Testis (tissue), 3 donors: Measurements from ENCODE around the gene CADM1. TPM values are rescaled to one million over a fixed set of nuclear protein-coding genes. Genes with fewer than 3 reads are reported as not detected.
A peak's percentile ranks its signal among the peaks of the same experiment; 100 is the strongest.

ENCODE experiments used
- DNase-seq: peaks from one replicate; pipeline ENCODE4 v3.0.0-alpha.2; 2019
- H3K27ac ChIP-seq, 2 donors: fragments of 200-600 bp; sonication (generic); one replicate each; pipeline ENCODE4 v1.5.1; 2019
- H3K27me3 ChIP-seq: fragments of 200-600 bp; sonication (generic); one replicate; pipeline ENCODE4 v1.5.1; 2019
- H3K36me3 ChIP-seq: fragments of 200-600 bp; sonication (generic); one replicate; pipeline ENCODE4 v1.5.1; 2017; ENCODE audit warnings: low read depth; ENCODE audit errors: missing control alignments
- H3K4me1 ChIP-seq: fragments of 200-600 bp; sonication (generic); one replicate; pipeline ENCODE4 v1.5.1; 2019
- H3K4me3 ChIP-seq, 2 donors: fragments of 200-600 bp; sonication (generic); one replicate each; pipeline ENCODE4 v1.5.1; 2017 to 2019
- H3K9me3 ChIP-seq: fragments of 200-600 bp; sonication (generic); one replicate; pipeline ENCODE4 v1.5.1; 2017
- POLR2A ChIP-seq: fragments of 450-650 bp; IDR thresholded peaks from one replicate; pipeline ENCODE4 v1.6.1; 2017; ENCODE audit warnings: antibody characterized with exemption, mild to moderate bottlenecking, moderate library complexity
- WGBS, 2 donors: methylation state at CpG; one replicate each; pipeline ENCODE4 v1.1.5; 2018; 5-methylcytosine and 5-hydroxymethylcytosine counted together
- intact Hi-C: fragments of 100-400 bp; cut with DNase I; formaldehyde crosslinking; loops from one replicate; pipeline ENCODE4 v1.15.1; 2023; ENCODE audit warnings: low total_unique reads
- polyA plus RNA-seq: library from polyadenylated mRNA; stranded (reverse); fragments of 350-450 nt; fragmentation: Illumina TruSeq; extraction: RNeasy Lipid Tissue Mini Kit (QIAGEN cat#74804); gene quantifications from one replicate; pipeline ENCODE4 v1.2.3, GENCODE V29; 2014; ENCODE audit warnings: low read depth, low replicate concordance; ENCODE audit not compliant: insufficient read depth
- total RNA-seq, 2 donors: library from RNA; depleted of rRNA; stranded (reverse); fragments of >200 nt; gene quantifications; one replicate each; pipeline ENCODE4 v1.2.3, GENCODE V29; 2016
- TF ChIP-seq, protein P1 (sequence below), 3 experiments: fragments of 450-650 bp in 2 of 3; fragments of 200-600 bp in 1 of 3; sonication (generic) in 1 of 3; IDR thresholded peaks; one replicate each; pipeline ENCODE4 v1.5.1; 2016 to 2019; ENCODE audit warnings: antibody characterized with exemption in 3 of 3, mild to moderate bottlenecking in 2 of 3, moderate library complexity in 1 of 3

CADM1 gene
- total and polyA plus RNA-seq, 3 donors from 2014 or later: 135 to 230 (median 216) TPM

DNA sequence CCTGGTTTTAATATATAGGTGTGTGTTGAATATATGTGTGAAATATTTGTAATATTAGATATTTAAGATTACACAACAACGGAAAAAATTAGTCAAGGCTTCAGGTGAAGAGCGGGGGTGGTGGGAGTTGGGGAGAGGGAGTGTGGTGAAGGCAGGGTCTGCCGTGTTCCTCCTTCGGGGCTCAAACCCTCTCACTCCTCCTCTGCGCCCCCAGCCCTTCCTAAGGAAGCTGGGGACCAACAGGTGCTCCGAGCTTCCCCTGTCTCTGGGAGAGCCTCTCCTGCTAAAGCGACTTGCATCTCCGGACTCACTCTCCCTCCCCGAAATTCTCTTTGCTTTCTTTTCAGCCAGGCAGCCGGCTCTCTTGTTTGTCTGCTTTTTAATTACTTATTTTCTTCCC lies 960 bp upstream of the CADM1 start:
- Histone ChIP-seq H3K4me1 (peaks cover 6% of the 10 kb centered on the region), H3K27ac (peak overlapping the region; percentile 62 to 72), H3K36me3 (no peaks in the 10 kb centered on the region), H3K4me3 (peak overlapping the region; percentile 66 to 91), H3K9me3 (no peaks in the 10 kb centered on the region), H3K27me3 (no peaks in the 10 kb centered on the region)
- intact Hi-C loops: no loop called here
- TF ChIP-seq, protein P1, sequence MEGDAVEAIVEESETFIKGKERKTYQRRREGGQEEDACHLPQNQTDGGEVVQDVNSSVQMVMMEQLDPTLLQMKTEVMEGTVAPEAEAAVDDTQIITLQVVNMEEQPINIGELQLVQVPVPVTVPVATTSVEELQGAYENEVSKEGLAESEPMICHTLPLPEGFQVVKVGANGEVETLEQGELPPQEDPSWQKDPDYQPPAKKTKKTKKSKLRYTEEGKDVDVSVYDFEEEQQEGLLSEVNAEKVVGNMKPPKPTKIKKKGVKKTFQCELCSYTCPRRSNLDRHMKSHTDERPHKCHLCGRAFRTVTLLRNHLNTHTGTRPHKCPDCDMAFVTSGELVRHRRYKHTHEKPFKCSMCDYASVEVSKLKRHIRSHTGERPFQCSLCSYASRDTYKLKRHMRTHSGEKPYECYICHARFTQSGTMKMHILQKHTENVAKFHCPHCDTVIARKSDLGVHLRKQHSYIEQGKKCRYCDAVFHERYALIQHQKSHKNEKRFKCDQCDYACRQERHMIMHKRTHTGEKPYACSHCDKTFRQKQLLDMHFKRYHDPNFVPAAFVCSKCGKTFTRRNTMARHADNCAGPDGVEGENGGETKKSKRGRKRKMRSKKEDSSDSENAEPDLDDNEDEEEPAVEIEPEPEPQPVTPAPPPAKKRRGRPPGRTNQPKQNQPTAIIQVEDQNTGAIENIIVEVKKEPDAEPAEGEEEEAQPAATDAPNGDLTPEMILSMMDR (IDR thresholded peaks at IDR 0.05): no peak
- TF ChIP-seq POLR2A: no peak
- WGBS, 2 donors: 3% methylated on average over 10 of the region's 10 CpGs
- DNase-seq: peak; percentile 42

DNA sequence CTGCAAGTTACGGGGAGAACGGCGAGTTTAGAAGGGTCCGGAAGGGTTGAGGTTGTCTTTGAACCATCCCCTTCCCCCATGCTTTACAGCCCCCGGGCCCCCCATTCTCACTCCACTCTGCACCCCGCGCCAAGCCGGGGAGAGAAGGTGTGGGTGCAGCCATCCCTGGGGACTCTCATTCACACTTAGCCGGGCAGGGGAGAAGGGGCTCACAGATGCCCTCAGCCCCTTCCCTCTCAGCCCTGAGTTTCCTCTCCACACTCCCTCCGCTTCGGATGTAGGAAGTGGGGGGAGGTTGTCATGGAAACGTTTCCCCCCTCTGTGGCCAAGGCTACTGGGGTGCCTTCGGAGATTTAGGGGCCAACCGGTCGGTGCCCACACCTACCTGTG lies 334 bp downstream of the CADM1 start:
- 0 to 2% methylated on average over 14 to 15 of the region's 15 CpGs for WGBS, 2 donors
- TF ChIP-seq, protein P1 (IDR thresholded peaks at IDR 0.05): no peak
- no peak for TF ChIP-seq POLR2A
- Histone ChIP-seq H3K27ac (peak overlapping the region; percentile 69 to 83), H3K36me3 (no peaks in the 10 kb centered on the region), H3K4me3 (peak overlapping the region; percentile 66 to 91), H3K27me3 (no peaks in the 10 kb centered on the region), H3K4me1 (peaks cover 10% of the 10 kb centered on the region), H3K9me3 (no peaks in the 10 kb centered on the region)
- no peak for DNase-seq
- intact Hi-C loops: no loop called here

DNA sequence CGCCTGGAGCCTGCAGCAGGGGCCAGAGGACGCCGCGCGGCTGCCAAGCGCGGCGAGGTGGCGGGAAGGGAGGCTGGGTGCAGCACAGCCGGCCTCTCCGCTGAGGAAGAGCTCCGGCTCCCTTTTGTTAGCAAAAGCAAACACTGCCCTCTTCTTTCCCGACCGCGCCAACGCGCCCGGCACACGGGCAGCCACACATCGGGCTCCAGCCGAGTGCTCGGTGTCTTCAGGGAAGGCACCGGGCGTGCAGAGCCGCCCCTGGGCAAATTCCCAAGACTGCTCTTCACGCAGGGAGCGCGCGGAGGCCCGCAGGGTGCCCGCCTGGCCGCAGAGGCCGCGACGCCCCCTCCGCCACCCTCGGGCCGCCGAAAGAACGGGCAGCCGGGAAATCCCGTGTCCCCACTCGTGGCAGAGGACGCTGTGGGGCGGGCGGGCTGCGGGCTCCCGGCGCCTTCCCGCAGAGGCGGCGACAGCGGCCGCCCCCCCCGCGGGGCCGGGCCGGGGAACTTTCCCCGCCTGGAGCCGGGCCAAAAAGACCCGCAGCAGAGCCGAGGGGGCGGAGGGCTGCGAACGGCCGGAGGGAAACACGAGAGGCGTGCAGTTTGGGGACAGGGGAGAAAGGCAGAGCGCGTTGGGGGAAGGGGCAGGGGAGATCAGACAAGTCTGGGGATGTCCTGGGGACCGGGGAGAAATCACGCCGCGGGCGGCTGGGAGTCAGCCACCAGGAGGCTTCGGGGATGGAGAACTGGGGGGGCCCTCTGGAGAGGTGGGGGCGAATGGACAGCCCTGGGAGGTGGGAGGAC lies 931 bp downstream of the CADM1 start:
- Histone ChIP-seq H3K9me3 (no peaks in the 10 kb centered on the region), H3K27ac (peak overlapping the region; percentile 69 to 83), H3K36me3 (no peaks in the 10 kb centered on the region), H3K27me3 (no peaks in the 10 kb centered on the region), H3K4me3 (peak overlapping the region; percentile 66 to 91), H3K4me1 (peaks cover 10% of the 10 kb centered on the region)
- intact Hi-C loops: no loop called here
- TF ChIP-seq, protein P1 (IDR thresholded peaks at IDR 0.05): no peak
- TF ChIP-seq POLR2A: no peak
- DNase-seq: peak; percentile 64
- WGBS, 2 donors: 1% methylated on average over 25 to 48 of the region's 77 CpGs

DNA sequence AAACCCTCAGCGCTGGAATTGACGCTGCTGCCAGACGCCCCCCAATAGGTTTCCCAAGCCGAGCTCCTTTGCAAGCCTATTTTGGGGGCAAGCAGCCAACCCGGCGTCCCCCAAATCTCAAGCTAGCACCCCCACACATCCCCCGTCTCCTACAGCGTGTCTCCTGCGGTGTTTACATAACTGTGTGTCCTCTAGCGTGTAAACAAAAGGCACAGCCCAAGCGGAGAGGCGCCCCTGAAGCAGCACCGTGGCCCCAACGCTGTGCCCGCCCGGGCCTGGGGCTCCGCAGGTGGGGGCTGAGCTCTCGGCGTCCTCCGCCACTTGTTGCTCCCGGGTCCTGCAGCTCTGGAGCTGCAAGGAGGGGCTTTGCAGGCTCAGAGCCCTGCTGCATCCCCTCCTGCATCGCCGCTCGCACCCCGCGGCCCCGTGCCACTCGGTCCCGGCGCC lies 1.6 kb downstream of the CADM1 start:
- intact Hi-C loops: no loop called here
- TF ChIP-seq, protein P1 (IDR thresholded peaks at IDR 0.05): no peak
- TF ChIP-seq POLR2A: no peak
- WGBS, 2 donors: 1% methylated on average over 23 to 29 of the region's 30 CpGs
- Histone ChIP-seq H3K27me3 (no peaks in the 10 kb centered on the region), H3K9me3 (no peaks in the 10 kb centered on the region), H3K27ac (peak overlapping the region; percentile 69 to 83), H3K36me3 (no peaks in the 10 kb centered on the region), H3K4me1 (peaks cover 10% of the 10 kb centered on the region), H3K4me3 (peak overlapping the region; percentile 66 to 91)
- no peak for DNase-seq
